Measurements from ENCODE around the gene CENPN. TPM values are rescaled to one million over a fixed set of nuclear protein-coding genes. Genes with fewer than 3 reads are reported as not detected.

The CENPN gene
- total RNA-seq, 1 experiment from 2014 or later, result 38.4 TPM

GRCh38 chr16:81053761-81054160 lies 46.7 kb downstream of the CENPN start:
- no peak for TF ChIP-seq CTCF (IDR thresholded peaks at IDR 0.05; ENCODE audit: unreplicated experiment)
- H3K27ac Mint-ChIP-seq (ENCODE audit: low read depth, unreplicated experiment), result no peak overlapping the region
- intact Hi-C loops (cut with micrococcal nuclease), result no loop called here
- ChIA-PET POLR2A (no interaction called here), CTCF (no interaction called here)
- no peaks in the 10 kb centered on the region for H3K36me3 Mint-ChIP-seq (ENCODE audit: insufficient read depth, unreplicated experiment)
- no peaks in the 10 kb centered on the region for H3K27me3 Mint-ChIP-seq (ENCODE audit: insufficient read depth, unreplicated experiment)
- BruUV-seq (replicated peaks), result no TSS peak
- DNase-seq (ENCODE audit: unreplicated experiment), result no peak
- no peak overlapping the region for H3K4me3 Mint-ChIP-seq (ENCODE audit: unreplicated experiment)
- peaks cover 16% of the 10 kb centered on the region for H3K9me3 Mint-ChIP-seq (ENCODE audit: unreplicated experiment)
- no peaks in the 10 kb centered on the region for H3K4me1 Mint-ChIP-seq (ENCODE audit: insufficient read depth, unreplicated experiment)

- no peak overlapping the region for H3K27ac Mint-ChIP-seq (ENCODE audit: low read depth, unreplicated experiment)
These were observed 53.7 kb downstream of the CENPN start for GRCh38 chr16:81060576-81061306.

GRCh38 chr16:81061307-81061640 lies 54.3 kb downstream of the CENPN start:
- no peak for DNase-seq (ENCODE audit: unreplicated experiment)
- TF ChIP-seq CTCF (IDR thresholded peaks at IDR 0.05; ENCODE audit: unreplicated experiment), result no peak
- Mint-ChIP-seq H3K36me3 (ENCODE audit: insufficient read depth, unreplicated experiment) (no peaks in the 10 kb centered on the region), H3K9me3 (ENCODE audit: unreplicated experiment) (no peaks in the 10 kb centered on the region), H3K4me3 (ENCODE audit: unreplicated experiment) (no peak overlapping the region), H3K27me3 (ENCODE audit: insufficient read depth, unreplicated experiment) (no peaks in the 10 kb centered on the region), H3K4me1 (ENCODE audit: insufficient read depth, unreplicated experiment) (no peaks in the 10 kb centered on the region), H3K27ac (ENCODE audit: low read depth, unreplicated experiment) (no peak overlapping the region)
- BruUV-seq (replicated peaks), result no TSS peak
- ChIA-PET POLR2A (no interaction called here), CTCF (no interaction called here)
- intact Hi-C loops (cut with micrococcal nuclease), result no loop called here

More at GRCh38 chr16:81060576-81061306, 53.7 kb downstream of the CENPN start:
- Mint-ChIP-seq H3K27me3 (ENCODE audit: insufficient read depth, unreplicated experiment) (no peaks in the 10 kb centered on the region), H3K36me3 (ENCODE audit: insufficient read depth, unreplicated experiment) (no peaks in the 10 kb centered on the region), H3K4me3 (ENCODE audit: unreplicated experiment) (no peak overlapping the region), H3K9me3 (ENCODE audit: unreplicated experiment) (no peaks in the 10 kb centered on the region), H3K4me1 (ENCODE audit: insufficient read depth, unreplicated experiment) (no peaks in the 10 kb centered on the region)
- no peak for DNase-seq (ENCODE audit: unreplicated experiment)
- POLR2A ChIA-PET, result no interaction called here
- TF ChIP-seq CTCF (IDR thresholded peaks at IDR 0.05; ENCODE audit: unreplicated experiment), result no peak
- CTCF ChIA-PET, result no interaction called here
- BruUV-seq (replicated peaks), result no TSS peak
- intact Hi-C loops (cut with micrococcal nuclease), result no loop called here

GRCh38 chr16:81061871-81062608 lies 55.0 kb downstream of the CENPN start:
- no peaks in the 10 kb centered on the region for H3K9me3 Mint-ChIP-seq (ENCODE audit: unreplicated experiment)
- no peak for TF ChIP-seq CTCF (IDR thresholded peaks at IDR 0.05; ENCODE audit: unreplicated experiment)
- BruUV-seq (replicated peaks), result no TSS peak
- ChIA-PET POLR2A (no interaction called here), CTCF (no interaction called here)
- H3K36me3 Mint-ChIP-seq (ENCODE audit: insufficient read depth, unreplicated experiment), result no peaks in the 10 kb centered on the region
- no peak overlapping the region for H3K4me3 Mint-ChIP-seq (ENCODE audit: unreplicated experiment)
- no peaks in the 10 kb centered on the region for H3K27me3 Mint-ChIP-seq (ENCODE audit: insufficient read depth, unreplicated experiment)
- intact Hi-C loops (cut with micrococcal nuclease), result no loop called here
- DNase-seq (ENCODE audit: unreplicated experiment), result no peak
- no peaks in the 10 kb centered on the region for H3K4me1 Mint-ChIP-seq (ENCODE audit: insufficient read depth, unreplicated experiment)
- H3K27ac Mint-ChIP-seq (ENCODE audit: low read depth, unreplicated experiment), result no peak overlapping the region

All from MCF 10A (cell line).